Vagina (tissue), 2 donors: Measurements from ENCODE around the gene ZNF331. TPM values are rescaled to one million over a fixed set of nuclear protein-coding genes. Genes with fewer than 3 reads are reported as not detected.

Experiments
- DNase-seq, 2 donors: peaks; one replicate each; pipeline ENCODE4 v3.0.0-alpha.2; 2017; ENCODE audit errors: extremely low spot score in 2 of 2
- H3K27ac ChIP-seq: fragments of 200-600 bp; sonication (generic); one replicate; pipeline ENCODE4 v1.5.1; 2019
- H3K27me3 ChIP-seq: fragments of 200-600 bp; sonication (generic); one replicate; pipeline ENCODE4 v1.5.1; 2019
- H3K36me3 ChIP-seq, 2 donors: fragments of 200-600 bp; sonication (generic); one replicate each; pipeline ENCODE4 v1.5.1; 2017 to 2019
- H3K4me1 ChIP-seq: fragments of 200-600 bp; sonication (generic); one replicate; pipeline ENCODE4 v1.5.1; 2019
- H3K4me3 ChIP-seq, 2 donors: fragments of 200-600 bp; sonication (generic); 1 replicate in 1 of 2; 2 replicates in 1 of 2; pipeline ENCODE4 v1.5.1; 2016 to 2019
- H3K9me3 ChIP-seq: fragments of 200-600 bp; sonication (generic); one replicate; pipeline ENCODE4 v1.5.1; 2019
- POLR2A ChIP-seq, 2 donors: fragments of 450-650 bp; IDR thresholded peaks; one replicate each; pipeline ENCODE4 v1.6.1; 2017; ENCODE audit warnings: antibody characterized with exemption in 2 of 2, mild to moderate bottlenecking in 2 of 2, moderate library complexity in 2 of 2
- POLR2AphosphoS5 ChIP-seq, 2 donors: sonication (generic); formaldehyde crosslinking; IDR thresholded peaks; one replicate each; pipeline ENCODE4 v1.9.0; 2017; ENCODE audit warnings: antibody characterized with exemption in 2 of 2, mild to moderate bottlenecking in 2 of 2, low read depth in 1 of 2; ENCODE audit not compliant: insufficient read depth in 1 of 2
- intact Hi-C: fragments of 100-400 bp; cut with DNase I; formaldehyde crosslinking; loops from one replicate; pipeline ENCODE4 v1.15.1; 2023
- total RNA-seq: library from RNA; depleted of rRNA; stranded (reverse); fragments of >200 nt; gene quantifications from one replicate; pipeline ENCODE4 v1.2.3, GENCODE V29; 2016
- TF ChIP-seq, protein P1 (sequence below), 3 experiments: fragments of 450-650 bp in 2 of 3; fragments of 200-600 bp in 1 of 3; sonication (generic) in 1 of 3; IDR thresholded peaks; one replicate each; pipeline ENCODE4 v1.5.1; 2017 to 2019; ENCODE audit warnings: antibody characterized with exemption in 3 of 3, mild to moderate bottlenecking in 2 of 3, moderate library complexity in 2 of 3

ZNF331 gene
- total RNA-seq, 1 donor from 2014 or later = 72.7 TPM

GRCh38 chr19:53545271-53546065 is 7.5 kb downstream of the ZNF331 start:
- Histone ChIP-seq H3K9me3 (no peaks in the 10 kb centered on the region), H3K4me1 (peaks cover 13% of the 10 kb centered on the region), H3K4me3 (no peak overlapping the region), H3K36me3 (peaks cover 0 to 4% of the 10 kb centered on the region in 2 donors), H3K27me3 (no peaks in the 10 kb centered on the region), H3K27ac (peak overlapping the region; percentile 73)
- TF ChIP-seq POLR2AphosphoS5 (IDR thresholded peaks at IDR 0.05; ENCODE audit: insufficient read depth in 1 of 2, low read depth in 1 of 2) = peak in 1 of 2 donors; percentile 63
- TF ChIP-seq, protein P1, sequence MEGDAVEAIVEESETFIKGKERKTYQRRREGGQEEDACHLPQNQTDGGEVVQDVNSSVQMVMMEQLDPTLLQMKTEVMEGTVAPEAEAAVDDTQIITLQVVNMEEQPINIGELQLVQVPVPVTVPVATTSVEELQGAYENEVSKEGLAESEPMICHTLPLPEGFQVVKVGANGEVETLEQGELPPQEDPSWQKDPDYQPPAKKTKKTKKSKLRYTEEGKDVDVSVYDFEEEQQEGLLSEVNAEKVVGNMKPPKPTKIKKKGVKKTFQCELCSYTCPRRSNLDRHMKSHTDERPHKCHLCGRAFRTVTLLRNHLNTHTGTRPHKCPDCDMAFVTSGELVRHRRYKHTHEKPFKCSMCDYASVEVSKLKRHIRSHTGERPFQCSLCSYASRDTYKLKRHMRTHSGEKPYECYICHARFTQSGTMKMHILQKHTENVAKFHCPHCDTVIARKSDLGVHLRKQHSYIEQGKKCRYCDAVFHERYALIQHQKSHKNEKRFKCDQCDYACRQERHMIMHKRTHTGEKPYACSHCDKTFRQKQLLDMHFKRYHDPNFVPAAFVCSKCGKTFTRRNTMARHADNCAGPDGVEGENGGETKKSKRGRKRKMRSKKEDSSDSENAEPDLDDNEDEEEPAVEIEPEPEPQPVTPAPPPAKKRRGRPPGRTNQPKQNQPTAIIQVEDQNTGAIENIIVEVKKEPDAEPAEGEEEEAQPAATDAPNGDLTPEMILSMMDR (IDR thresholded peaks at IDR 0.05) = no peak
- intact Hi-C loops = no loop called here
- no peak for DNase-seq

- Histone ChIP-seq H3K4me1 (peaks cover 13% of the 10 kb centered on the region), H3K36me3 (no peaks in the 10 kb centered on the region), H3K4me3 (no peak overlapping the region), H3K27me3 (no peaks in the 10 kb centered on the region), H3K9me3 (no peaks in the 10 kb centered on the region), H3K27ac (peak overlapping the region; percentile 73)
- TF ChIP-seq POLR2A (IDR thresholded peaks at IDR 0.05) = no peak
- TF ChIP-seq POLR2AphosphoS5 (IDR thresholded peaks at IDR 0.05; ENCODE audit: insufficient read depth in 1 of 2, low read depth in 1 of 2) = no peak
- TF ChIP-seq, protein P1 (IDR thresholded peaks at IDR 0.05) = no peak
- DNase-seq = no peak
- intact Hi-C loops = no loop called here
Measured at GRCh38 chr19:53546758-53547513, 9.0 kb downstream of the ZNF331 start.

DNA sequence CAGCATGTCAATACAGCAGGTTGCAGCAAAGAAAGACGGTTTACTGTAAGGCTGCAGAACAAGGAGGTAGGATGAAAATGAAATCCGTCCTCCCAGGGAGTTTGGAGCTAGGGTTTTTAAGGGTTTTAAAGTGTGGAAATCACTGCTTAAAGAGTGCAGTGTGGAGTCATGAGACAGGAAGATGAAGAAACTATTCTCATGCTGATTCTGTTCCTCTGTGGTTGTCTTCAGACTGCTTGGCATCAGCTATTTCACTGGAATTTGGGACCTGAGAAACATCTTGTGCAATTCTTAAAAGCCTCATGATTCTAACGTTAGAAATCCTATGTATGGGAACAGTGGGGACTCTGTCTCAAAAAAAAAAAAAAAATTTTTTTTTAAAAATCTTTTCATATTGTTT is 11.4 kb downstream of the ZNF331 start:
- H3K27ac ChIP-seq = peak overlapping the region; percentile 75
- intact Hi-C loops = no loop called here
- H3K27me3 ChIP-seq = no peaks in the 10 kb centered on the region
- no peaks in the 10 kb centered on the region for H3K36me3 ChIP-seq
- no peak for DNase-seq
- no peak overlapping the region for H3K4me3 ChIP-seq
- H3K9me3 ChIP-seq = no peaks in the 10 kb centered on the region
- TF ChIP-seq POLR2A (IDR thresholded peaks at IDR 0.05) = peak in 1 of 2 donors; percentile 12
- TF ChIP-seq POLR2AphosphoS5 (IDR thresholded peaks at IDR 0.05; ENCODE audit: insufficient read depth in 1 of 2, low read depth in 1 of 2) = peak; percentile 40 to 70
- TF ChIP-seq, protein P1 (IDR thresholded peaks at IDR 0.05) = no peak
- peaks cover 21% of the 10 kb centered on the region for H3K4me1 ChIP-seq

DNA sequence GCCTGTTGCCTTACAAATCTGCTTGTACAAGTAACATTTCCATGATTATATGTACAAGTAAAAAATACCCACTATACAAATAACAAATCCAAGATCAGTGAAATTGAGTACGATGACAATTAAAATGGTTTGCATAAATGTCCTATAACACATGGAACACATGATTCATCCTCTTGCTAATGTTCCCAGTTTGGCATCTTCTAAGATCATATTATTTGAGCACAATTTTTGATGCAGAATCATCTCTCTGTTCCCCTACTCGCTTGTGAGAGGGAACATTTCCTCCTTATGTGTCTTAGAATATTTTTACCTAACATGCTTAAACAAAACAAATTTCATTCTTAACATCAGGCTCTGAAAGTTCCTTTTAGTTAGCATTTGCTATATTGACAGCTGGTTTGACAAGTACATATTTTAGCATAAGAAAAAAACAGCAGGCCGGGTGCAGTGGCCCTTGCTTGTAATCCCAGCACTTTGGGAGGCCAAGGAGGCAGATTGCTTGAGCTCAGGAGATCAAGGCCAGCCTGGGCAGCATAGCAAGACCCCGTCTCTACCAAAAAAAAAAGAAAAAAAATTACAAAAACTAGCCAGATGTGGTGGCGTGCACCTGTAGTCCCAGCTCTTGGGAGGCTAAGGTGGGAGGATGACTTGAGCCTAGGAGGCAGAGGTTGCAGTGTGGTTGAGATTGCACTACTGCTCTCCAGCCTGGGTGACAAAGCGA is 14.2 kb downstream of the ZNF331 start:
- intact Hi-C loops = no loop called here
- no peaks in the 10 kb centered on the region for H3K9me3 ChIP-seq

More for the DNA sequence above, 14.2 kb downstream of the ZNF331 start:
- TF ChIP-seq POLR2A (IDR thresholded peaks at IDR 0.05) = no peak
- TF ChIP-seq, protein P1 (IDR thresholded peaks at IDR 0.05) = no peak
- H3K4me3 ChIP-seq = no peak overlapping the region
- H3K27me3 ChIP-seq = no peaks in the 10 kb centered on the region
- peaks cover 15% of the 10 kb centered on the region for H3K4me1 ChIP-seq
- H3K27ac ChIP-seq = no peak overlapping the region
- no peaks in the 10 kb centered on the region for H3K36me3 ChIP-seq
- no peak for DNase-seq
